Breast epithelium (tissue), 4 donors: Measurements from ENCODE around the gene CDH23. TPM values are rescaled to one million over a fixed set of nuclear protein-coding genes. Genes with fewer than 3 reads are reported as not detected.

ENCODE experiments used
- DNase-seq, 2 donors: peaks; one replicate each; pipeline ENCODE4 v3.0.0-alpha.2; 2019; ENCODE audit warnings: low spot score in 2 of 2
- H3K27ac ChIP-seq, 2 donors: fragments of 200-600 bp; sonication (generic) in 1 of 2; one replicate each; pipeline ENCODE4 v1.5.1; 2016 to 2019; ENCODE audit warnings: mild to moderate bottlenecking in 1 of 2
- H3K27me3 ChIP-seq, 2 donors: fragments of 200-600 bp; sonication (generic) in 1 of 2; one replicate each; pipeline versions ENCODE4 v1.5.1 to v1.6.0; 2017 to 2019; ENCODE audit warnings: control low read depth in 1 of 2, mild to moderate bottlenecking in 1 of 2
- H3K36me3 ChIP-seq: fragments of 200-600 bp; one replicate; pipeline ENCODE4 v1.5.1; 2019
- H3K4me1 ChIP-seq, 2 donors: fragments of 200-600 bp; sonication (generic); one replicate each; pipeline ENCODE4 v1.5.1; 2016 to 2019; ENCODE audit warnings: control low read depth in 1 of 2
- H3K4me3 ChIP-seq, 3 donors: fragments of 200-600 bp; sonication (generic); 1 replicate in 2 of 3; 2 replicates in 1 of 3; pipeline ENCODE4 v1.5.1; 2016 to 2019; ENCODE audit warnings: mild to moderate bottlenecking in 3 of 3, moderate library complexity in 2 of 3
- H3K9me3 ChIP-seq, 2 donors: fragments of 200-600 bp; sonication (generic) in 1 of 2; one replicate each; pipeline ENCODE4 v1.5.1; 2016 to 2019; ENCODE audit warnings: control low read depth in 1 of 2
- POLR2A ChIP-seq: fragments of 450-650 bp; IDR thresholded peaks from one replicate; pipeline ENCODE4 v1.6.1; 2016; ENCODE audit warnings: antibody characterized with exemption, mild to moderate bottlenecking, moderate library complexity
- POLR2AphosphoS5 ChIP-seq, 3 donors: sonication (generic); formaldehyde crosslinking; IDR thresholded peaks; one replicate each; pipeline ENCODE4 v1.6.1; 2017; ENCODE audit warnings: antibody characterized with exemption in 3 of 3
- intact Hi-C: fragments of 100-400 bp; cut with DNase I; formaldehyde crosslinking; loops from one replicate; pipeline ENCODE4 v1.15.1; 2023; ENCODE audit warnings: low total_unique reads
- total RNA-seq, 3 donors: library from RNA; depleted of rRNA; stranded (reverse); fragments of >200 nt; gene quantifications; one replicate each; pipeline ENCODE4 v1.1.0, GENCODE V29; 2016
- TF ChIP-seq, protein P1 (sequence below), 3 donors: fragments of 450-650 bp; IDR thresholded peaks; one replicate each; pipeline ENCODE4 v1.5.1; 2016 to 2017; ENCODE audit warnings: antibody characterized with exemption in 3 of 3, mild to moderate bottlenecking in 3 of 3, moderate library complexity in 3 of 3

The CDH23 gene
- total RNA-seq, 3 donors from 2014 or later = 8.5 to 13.8 (median 11.6) TPM

DNA sequence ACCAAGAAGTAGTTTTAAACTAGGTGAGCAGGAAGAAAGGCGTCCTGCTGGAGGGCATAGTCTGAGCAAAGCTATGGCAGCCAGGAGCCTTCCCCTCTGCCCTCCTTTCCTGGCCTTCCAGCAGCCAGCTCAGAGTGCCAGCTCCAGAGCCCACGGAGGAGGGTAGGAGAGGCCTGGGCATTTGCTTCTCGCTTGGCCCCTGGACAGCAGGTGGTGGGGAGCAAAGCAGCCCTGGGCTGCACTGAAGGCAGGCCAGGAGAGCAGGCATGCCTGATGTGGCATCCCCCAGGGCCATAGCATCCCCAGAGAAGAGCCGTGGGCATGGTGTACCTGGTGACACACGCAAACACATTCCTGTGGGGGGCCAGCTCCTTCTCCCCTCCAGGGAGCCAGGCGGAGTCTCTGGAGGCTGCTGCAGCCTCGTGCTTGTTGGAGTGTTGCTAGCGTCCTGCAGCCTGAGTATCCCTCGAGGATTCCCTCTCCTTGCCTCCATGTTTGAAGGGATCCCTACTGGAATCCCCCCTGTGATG lies 43.9 kb downstream of the CDH23 start:
- intact Hi-C loops = no loop called here
- H3K9me3 ChIP-seq = no peaks in the 10 kb centered on the region
- H3K27me3 ChIP-seq = no peaks in the 10 kb centered on the region
- no peak overlapping the region for H3K4me3 ChIP-seq
- no peaks in the 10 kb centered on the region for H3K36me3 ChIP-seq
- no peak overlapping the region for H3K27ac ChIP-seq
- DNase-seq = no peak
- TF ChIP-seq POLR2A = no peak
- TF ChIP-seq POLR2AphosphoS5 (IDR thresholded peaks at IDR 0.05) = no peak
- TF ChIP-seq, protein P1, sequence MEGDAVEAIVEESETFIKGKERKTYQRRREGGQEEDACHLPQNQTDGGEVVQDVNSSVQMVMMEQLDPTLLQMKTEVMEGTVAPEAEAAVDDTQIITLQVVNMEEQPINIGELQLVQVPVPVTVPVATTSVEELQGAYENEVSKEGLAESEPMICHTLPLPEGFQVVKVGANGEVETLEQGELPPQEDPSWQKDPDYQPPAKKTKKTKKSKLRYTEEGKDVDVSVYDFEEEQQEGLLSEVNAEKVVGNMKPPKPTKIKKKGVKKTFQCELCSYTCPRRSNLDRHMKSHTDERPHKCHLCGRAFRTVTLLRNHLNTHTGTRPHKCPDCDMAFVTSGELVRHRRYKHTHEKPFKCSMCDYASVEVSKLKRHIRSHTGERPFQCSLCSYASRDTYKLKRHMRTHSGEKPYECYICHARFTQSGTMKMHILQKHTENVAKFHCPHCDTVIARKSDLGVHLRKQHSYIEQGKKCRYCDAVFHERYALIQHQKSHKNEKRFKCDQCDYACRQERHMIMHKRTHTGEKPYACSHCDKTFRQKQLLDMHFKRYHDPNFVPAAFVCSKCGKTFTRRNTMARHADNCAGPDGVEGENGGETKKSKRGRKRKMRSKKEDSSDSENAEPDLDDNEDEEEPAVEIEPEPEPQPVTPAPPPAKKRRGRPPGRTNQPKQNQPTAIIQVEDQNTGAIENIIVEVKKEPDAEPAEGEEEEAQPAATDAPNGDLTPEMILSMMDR (IDR thresholded peaks at IDR 0.05) = no peak
- H3K4me1 ChIP-seq = no peaks in the 10 kb centered on the region

DNA sequence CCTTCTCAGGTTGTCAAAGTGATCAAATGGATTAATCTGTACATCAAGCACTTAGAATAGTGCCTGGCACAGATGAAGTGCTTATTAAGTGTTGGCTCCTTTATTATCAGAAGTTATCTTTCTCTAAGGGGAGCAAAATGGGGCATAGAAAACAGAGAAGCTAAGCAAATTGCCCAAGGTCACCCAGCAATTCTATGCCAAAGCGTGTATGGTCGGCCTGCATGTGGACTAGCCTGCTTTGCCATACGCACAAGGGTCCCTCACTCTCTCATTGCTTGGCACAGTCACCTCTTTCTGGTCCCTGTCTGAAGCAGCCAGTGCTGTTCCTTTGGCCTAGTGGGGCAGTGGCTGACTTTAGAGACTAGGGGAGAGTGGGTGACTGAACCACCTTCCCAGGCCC lies 45.3 kb downstream of the CDH23 start:
- Histone ChIP-seq H3K9me3 (no peaks in the 10 kb centered on the region), H3K27ac (no peak overlapping the region), H3K4me1 (no peaks in the 10 kb centered on the region), H3K4me3 (no peak overlapping the region), H3K36me3 (no peaks in the 10 kb centered on the region), H3K27me3 (no peaks in the 10 kb centered on the region)
- DNase-seq = no peak
- TF ChIP-seq, protein P1 (IDR thresholded peaks at IDR 0.05) = no peak
- TF ChIP-seq POLR2A (no peak), POLR2AphosphoS5 (IDR thresholded peaks at IDR 0.05) (no peak)
- intact Hi-C loops = no loop called here

GRCh38 chr10:71442859-71443570 lies 46.3 kb downstream of the CDH23 start:
- intact Hi-C loops = no loop called here
- DNase-seq = no peak
- no peaks in the 10 kb centered on the region for H3K27me3 ChIP-seq
- no peaks in the 10 kb centered on the region for H3K36me3 ChIP-seq
- H3K4me3 ChIP-seq = no peak overlapping the region
- H3K4me1 ChIP-seq = no peaks in the 10 kb centered on the region
- H3K27ac ChIP-seq = no peak overlapping the region
- no peaks in the 10 kb centered on the region for H3K9me3 ChIP-seq
- no peak for TF ChIP-seq POLR2AphosphoS5 (IDR thresholded peaks at IDR 0.05)

DNA sequence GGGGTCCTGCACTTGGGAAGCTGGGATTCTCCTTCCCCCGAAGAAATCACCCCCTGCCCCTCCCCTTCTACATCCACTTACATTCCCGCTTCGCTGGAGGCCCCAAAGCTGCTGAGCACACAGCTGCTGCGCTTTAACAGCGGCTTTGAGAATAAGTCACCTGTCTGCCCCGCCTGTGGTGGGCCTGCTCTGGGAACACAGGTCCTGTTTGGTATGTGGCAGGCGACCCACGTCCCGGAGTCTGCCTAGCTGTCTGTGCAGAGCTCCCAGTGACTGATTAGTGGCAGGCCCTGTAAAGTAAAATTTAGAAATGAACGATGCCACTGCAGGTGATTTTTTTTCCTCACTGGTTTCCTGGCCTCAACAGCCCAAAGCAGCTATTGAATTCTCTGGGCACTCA lies 47.0 kb downstream of the CDH23 start:
- H3K36me3 ChIP-seq = no peaks in the 10 kb centered on the region
- intact Hi-C loops = no loop called here
- no peaks in the 10 kb centered on the region for H3K27me3 ChIP-seq
- H3K4me1 ChIP-seq = no peaks in the 10 kb centered on the region
- TF ChIP-seq POLR2A (no peak), POLR2AphosphoS5 (IDR thresholded peaks at IDR 0.05) (no peak)
- TF ChIP-seq, protein P1 (IDR thresholded peaks at IDR 0.05) = no peak
- H3K9me3 ChIP-seq = no peaks in the 10 kb centered on the region
- DNase-seq = no peak
- H3K27ac ChIP-seq = no peak overlapping the region
- H3K4me3 ChIP-seq = no peak overlapping the region

- TF ChIP-seq, protein P1 (IDR thresholded peaks at IDR 0.05) = no peak
- Histone ChIP-seq H3K9me3 (no peaks in the 10 kb centered on the region), H3K4me1 (no peaks in the 10 kb centered on the region), H3K4me3 (no peak overlapping the region), H3K27me3 (no peaks in the 10 kb centered on the region), H3K27ac (no peak overlapping the region), H3K36me3 (no peaks in the 10 kb centered on the region)
- no peak for DNase-seq
- intact Hi-C loops = no loop called here
These were observed 47.7 kb downstream of the CDH23 start for GRCh38 chr10:71444284-71445054.
